Spleen (tissue), 11 donors: ENCODE data around the gene ZNF784. TPM values are rescaled to one million over a fixed set of nuclear protein-coding genes. Genes with fewer than 3 reads are reported as not detected.

Experiments
- DNase-seq: peaks from one replicate; pipeline ENCODE4 v3.0.0-alpha.2; 2020
- H3K27ac ChIP-seq, 8 donors: fragments of 200-600 bp; sonication (generic) in 7 of 8; 1 replicate in 4 of 8; 2 replicates in 4 of 8; pipeline versions ENCODE4 v1.5.0 to v1.8.0; 2016 to 2021; ENCODE audit warnings: inconsistent platforms in 4 of 8, mild to moderate bottlenecking in 4 of 8, moderate library complexity in 1 of 8
- H3K27me3 ChIP-seq, 7 donors: fragments of 200-600 bp; sonication (generic) in 6 of 7; replicated peaks in 1 of 7; 1 replicate in 4 of 7; 2 replicates in 3 of 7; pipeline versions ENCODE4 v1.5.0 to v1.8.0; 2016 to 2021; ENCODE audit warnings: inconsistent platforms in 3 of 7, mild to moderate bottlenecking in 1 of 7
- H3K36me3 ChIP-seq, 6 donors: fragments of 200-600 bp; sonication (generic) in 5 of 6; 1 replicate in 4 of 6; 2 replicates in 2 of 6; pipeline versions ENCODE4 v1.5.0 to v1.8.0; 2016 to 2021; ENCODE audit warnings: inconsistent platforms in 2 of 6
- H3K4me1 ChIP-seq, 6 donors: fragments of 200-600 bp; sonication (generic) in 5 of 6; 1 replicate in 3 of 6; 2 replicates in 3 of 6; pipeline versions ENCODE4 v1.5.0 to v1.8.0; 2016 to 2021; ENCODE audit warnings: inconsistent platforms in 3 of 6
- H3K4me3 ChIP-seq, 8 donors: fragments of 200-600 bp; sonication (generic) in 7 of 8; 1 replicate in 4 of 8; 2 replicates in 4 of 8; pipeline versions ENCODE4 v1.5.0 to v1.8.0; 2016 to 2021; ENCODE audit warnings: inconsistent platforms in 4 of 8, mild to moderate bottlenecking in 4 of 8, moderate library complexity in 2 of 8
- H3K9me3 ChIP-seq, 8 donors: fragments of 200-600 bp; sonication (generic) in 7 of 8; 1 replicate in 4 of 8; 2 replicates in 4 of 8; pipeline versions ENCODE4 v1.5.0 to v1.8.0; 2016 to 2021; ENCODE audit warnings: inconsistent platforms in 4 of 8
- CTCF ChIP-seq, 11 experiments: fragments of 200-600 bp in 7 of 11; fragments of 450-650 bp in 4 of 11; sonication (generic) in 4 of 11; IDR thresholded peaks in 8 of 11; conservative IDR thresholded peaks in 3 of 11; 1 replicate in 7 of 11; 2 replicates in 4 of 11; pipeline versions ENCODE4 v1.4.0 to v1.8.0; 2016 to 2021; ENCODE audit warnings: antibody characterized with exemption in 11 of 11, inconsistent platforms in 4 of 11, mild to moderate bottlenecking in 1 of 11
- POLR2A ChIP-seq, 3 donors: fragments of 450-650 bp; IDR thresholded peaks; one replicate each; pipeline ENCODE4 v1.5.1; 2017; ENCODE audit warnings: antibody characterized with exemption in 3 of 3, mild to moderate bottlenecking in 1 of 3
- POLR2AphosphoS5 ChIP-seq, 3 donors: sonication (generic); formaldehyde crosslinking; IDR thresholded peaks; one replicate each; pipeline ENCODE4 v1.5.1; 2017; ENCODE audit warnings: antibody characterized with exemption in 3 of 3
- WGBS, 5 donors: extraction: QIAGEN DNeasy Blood & Tissue Kit in 3 of 5; methylation state at CpG; one replicate each; pipeline versions ENCODE4 v1.1.5 to v1.1.7; 2013 to 2018; 5-methylcytosine and 5-hydroxymethylcytosine counted together
- intact Hi-C: fragments of 100-400 bp; cut with DNase I; formaldehyde crosslinking; loops from one replicate; pipeline ENCODE4 v1.15.0; 2023; ENCODE audit warnings: low total_unique reads
- polyA plus RNA-seq, 3 donors: library from polyadenylated mRNA; stranded (reverse); fragments of 200-250 nt; gene quantifications; one replicate each; pipeline ENCODE4 v1.2.1, GENCODE V29; 2013
- total RNA-seq, 7 donors: library from RNA; depleted of rRNA in 3 of 7; stranded (reverse); fragments of >200 nt in 3 of 7; fragmentation: NEBNext Ultra II Directional in 4 of 7; extraction: Animal tissue kit (Norgen Biotek cat#: 25700) in 4 of 7; gene quantifications; one replicate each; pipeline versions ENCODE4 v1.1.0 to v1.2.1, GENCODE V29; 2016 to 2021
- donor health status: healthy with polysubstance abuse.
- donor health status: DM: no; HTN: no; CAD: no; lungs with moderate emphysema.
- donor health status: DM: no; HTN: no; CAD: no.
- donor health status: Bipolar disorder and iron deficiency.
- donor health status: healthy.
- donor health status: DM: no; HTN: no; CAD: no.
- donor health status: DM: yes; HTN: yes; CAD: no.

ZNF784 gene
- total and polyA plus RNA-seq, 10 donors = 3.3 to 10.0 (median 6.7) TPM

GRCh38 chr19:55648585-55649267 is 24.4 kb upstream of the ZNF784 start:
- WGBS, 5 donors = 22 to 30% (median 25%) methylated on average over 21 to 25 of the region's 25 CpGs
- H3K9me3 ChIP-seq = no peaks in the 10 kb centered on the region
- DNase-seq = no peak
- H3K27me3 ChIP-seq = peaks cover 0 to 9% (median 0%) of the 10 kb centered on the region in 7 donors
- H3K4me1 ChIP-seq = peaks cover 36 to 92% (median 70%) of the 10 kb centered on the region in 6 donors
- H3K27ac ChIP-seq = peak overlapping the region; percentile 82 to 94 (median 90)
- H3K4me3 ChIP-seq = peak overlapping the region; percentile 51 to 97 (median 81)
- TF ChIP-seq POLR2AphosphoS5 (IDR thresholded peaks at IDR 0.05) = no peak
- TF ChIP-seq CTCF (IDR thresholded peaks at IDR 0.05 in 8 of 11, conservative IDR thresholded peaks at IDR 0.05 in 3 of 11) = no peak
- TF ChIP-seq POLR2A (IDR thresholded peaks at IDR 0.05) = no peak
- H3K36me3 ChIP-seq = peaks cover 0 to 47% (median 13%) of the 10 kb centered on the region in 6 donors
- intact Hi-C loops = no loop called here

GRCh38 chr19:55647732-55648584 is 23.6 kb upstream of the ZNF784 start, which contains the start of gene CCDC106:
Gene CCDC106, plus strand, starts transcription at chr19:55648212. Its CDS starts 835 bp downstream, at chr19:55649047.
- Histone ChIP-seq H3K27ac (peak within 1 kb of the TSS; percentile 82 to 94 (median 90)), H3K4me3 (peak within 1 kb of the TSS; percentile 51 to 97 (median 81)), H3K4me1 (peaks cover 36 to 93% (median 67%) of the 10 kb centered on the region in 6 donors), H3K9me3 (no peaks in the 10 kb centered on the region), H3K27me3 (peaks cover 0 to 10% (median 0%) of the 10 kb centered on the region in 7 donors), H3K36me3 (peaks cover 0 to 47% (median 13%) of the 10 kb centered on the region in 6 donors)
- peak; percentile 90 for DNase-seq
- TF ChIP-seq CTCF (IDR thresholded peaks at IDR 0.05 in 8 of 11, conservative IDR thresholded peaks at IDR 0.05 in 3 of 11) (no peak), POLR2AphosphoS5 (IDR thresholded peaks at IDR 0.05) (peak; percentile 61 to 71 (median 67)), POLR2A (IDR thresholded peaks at IDR 0.05) (no peak)
- whole genome bisulfite sequencing, 5 donors = 1 to 5% (median 2%) methylated on average over 27 to 87 of the region's 87 CpGs
- intact Hi-C loops = no loop called here

DNA sequence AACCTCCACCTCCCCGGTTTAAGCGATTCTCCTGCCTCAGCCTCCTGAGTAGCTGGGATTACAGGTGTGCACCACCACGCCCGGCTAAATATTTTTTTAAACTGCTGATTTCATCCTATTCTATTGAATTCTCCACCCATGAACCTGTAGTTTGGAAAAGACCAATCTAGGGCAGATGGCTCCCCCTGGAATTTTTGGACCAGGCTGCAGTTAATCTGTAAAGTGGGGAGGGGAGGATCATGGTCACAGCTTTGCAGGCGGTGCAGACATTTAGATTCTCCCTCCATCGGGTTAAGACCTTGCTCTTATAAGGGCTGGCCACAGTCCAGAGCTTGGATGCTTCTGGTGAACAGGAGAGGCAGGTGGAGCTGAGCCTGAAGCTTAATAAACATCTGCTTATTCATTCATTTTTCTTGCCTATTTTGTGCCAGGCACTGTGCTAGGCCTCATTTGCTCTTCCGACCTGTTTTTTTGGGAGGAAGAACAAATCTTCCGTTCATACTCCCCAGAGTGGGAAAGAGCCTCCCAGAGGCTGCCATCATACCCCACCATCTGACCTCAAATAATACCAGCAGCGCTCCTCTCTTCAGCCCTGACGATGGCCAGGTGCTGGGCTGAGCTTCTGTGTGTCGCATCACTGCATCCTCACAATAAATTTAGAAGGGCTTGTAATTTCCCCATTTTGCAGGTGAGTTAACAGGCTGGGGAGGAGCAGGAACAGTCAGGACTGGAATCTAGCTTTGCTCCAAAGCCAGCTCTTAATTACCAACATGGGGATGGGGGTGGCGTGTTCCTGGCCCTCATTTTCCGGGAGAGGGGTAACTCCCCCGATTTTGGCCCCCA is 22.7 kb upstream of the ZNF784 start:
- intact Hi-C loops = no loop called here
- DNase-seq = no peak
- H3K27me3 ChIP-seq = peaks cover 0 to 19% (median 0%) of the 10 kb centered on the region in 7 donors
- no peaks in the 10 kb centered on the region for H3K9me3 ChIP-seq
- WGBS, 5 donors = 47 to 54% (median 50%) methylated on average over 12 to 14 of the region's 14 CpGs
- peak overlapping the region; percentile 51 to 97 (median 81) for H3K4me3 ChIP-seq
- H3K4me1 ChIP-seq = peaks cover 36 to 93% (median 72%) of the 10 kb centered on the region in 6 donors
- peak overlapping the region; percentile 82 to 94 (median 90) for H3K27ac ChIP-seq
- peak in 1 of 3 donors; percentile 51 for TF ChIP-seq POLR2AphosphoS5 (IDR thresholded peaks at IDR 0.05)
- peak in 1 of 3 donors; percentile 32 for TF ChIP-seq POLR2A (IDR thresholded peaks at IDR 0.05)
- no peak for TF ChIP-seq CTCF (IDR thresholded peaks at IDR 0.05 in 8 of 11, conservative IDR thresholded peaks at IDR 0.05 in 3 of 11)
- peaks cover 0 to 39% (median 13%) of the 10 kb centered on the region in 6 donors for H3K36me3 ChIP-seq
